NCI-H2171 (cell line): ENCODE results near the gene TOX2.

Experiments
- DNase-seq: peaks from one replicate; lab custom pipeline; 2025; lab: John Stamatoyannopoulos, UW

Gene TOX2

GRCh38 chr20:43977962-43978361 lies 63.3 kb downstream of the TOX2 start:
- DNase-seq = no peak

- no peak for DNase-seq
These were observed 65.0 kb downstream of the TOX2 start for GRCh38 chr20:43979576-43980105.

- DNase-seq = no peak
These were observed 66.9 kb downstream of the TOX2 start for GRCh38 chr20:43981540-43981939.

- DNase-seq = no peak
These were observed 67.4 kb downstream of the TOX2 start for GRCh38 chr20:43982016-43982415.

GRCh38 chr20:43982886-43983285 lies 68.2 kb downstream of the TOX2 start:
- DNase-seq = no peak

- no peak for DNase-seq
These were observed 68.7 kb downstream of the TOX2 start for GRCh38 chr20:43983359-43983758.

GRCh38 chr20:43983904-43984361 lies 69.3 kb downstream of the TOX2 start:
- DNase-seq = no peak

GRCh38 chr20:43984587-43984986 lies 69.9 kb downstream of the TOX2 start:
- no peak for DNase-seq

GRCh38 chr20:43985121-43985520 lies 70.5 kb downstream of the TOX2 start:
- DNase-seq = no peak

- no peak for DNase-seq
These were observed 71.1 kb downstream of the TOX2 start for GRCh38 chr20:43985608-43986316.

- DNase-seq = no peak
These were observed 72.4 kb downstream of the TOX2 start for GRCh38 chr20:43987018-43987417.

GRCh38 chr20:43987531-43987930 lies 72.9 kb downstream of the TOX2 start:
- DNase-seq = no peak

GRCh38 chr20:43988451-43988850 lies 73.8 kb downstream of the TOX2 start:
- DNase-seq = no peak

GRCh38 chr20:43988867-43989266 lies 74.2 kb downstream of the TOX2 start:
- no peak for DNase-seq

GRCh38 chr20:43991261-43991660 lies 76.6 kb downstream of the TOX2 start:
- no peak for DNase-seq

GRCh38 chr20:43991982-43992381 lies 77.3 kb downstream of the TOX2 start:
- DNase-seq = no peak

GRCh38 chr20:43992885-43993284 lies 78.2 kb downstream of the TOX2 start:
- no peak for DNase-seq

GRCh38 chr20:43993560-43993959 lies 78.9 kb downstream of the TOX2 start:
- no peak for DNase-seq

- DNase-seq = no peak
These were observed 79.9 kb downstream of the TOX2 start for GRCh38 chr20:43994486-43995100.

- DNase-seq = no peak
These were observed 81.0 kb downstream of the TOX2 start for GRCh38 chr20:43995645-43996044.

GRCh38 chr20:43996240-43996930 lies 81.7 kb downstream of the TOX2 start:
- no peak for DNase-seq

GRCh38 chr20:43999848-44000247 lies 85.2 kb downstream of the TOX2 start:
- no peak for DNase-seq
